Fibroblast of lung (primary cell): ENCODE results near the gene WNK2. TPM values are rescaled to one million over a fixed set of nuclear protein-coding genes. Genes with fewer than 3 reads are reported as not detected.

Experiments
- DNase-seq, 2 donors: peaks; one replicate each; pipeline versions ENCODE4 v3.0.0 to v3.0.0-alpha.2; 2010; ENCODE audit warnings: low read depth in 2 of 2
- H2AFZ ChIP-seq: 2 replicates; pipeline ENCODE4 v1.5.1; 2012; ENCODE audit warnings: low read length, control low read depth, inconsistent platforms
- H3K27ac ChIP-seq: 2 replicates; pipeline ENCODE4 v1.5.1; 2011; ENCODE audit warnings: low read length, control low read depth; ENCODE audit not compliant: insufficient read depth
- H3K27me3 ChIP-seq: 2 replicates; pipeline ENCODE4 v1.5.1; 2011; ENCODE audit warnings: mild to moderate bottlenecking, low read length; ENCODE audit not compliant: control insufficient read depth, insufficient read depth
- H3K36me3 ChIP-seq: 2 replicates; pipeline ENCODE4 v1.5.1; 2011; ENCODE audit warnings: low read length; ENCODE audit not compliant: control insufficient read depth, insufficient read depth
- H3K4me1 ChIP-seq: 2 replicates; pipeline ENCODE4 v1.5.1; 2011; ENCODE audit warnings: low read length; ENCODE audit not compliant: control insufficient read depth, insufficient read depth; ENCODE audit errors: extremely low read depth
- H3K4me2 ChIP-seq: 2 replicates; pipeline ENCODE4 v1.5.1; 2011; ENCODE audit warnings: low read length, control low read depth; ENCODE audit not compliant: insufficient read depth; ENCODE audit errors: extremely low read depth
- H3K4me3 ChIP-seq, 4 experiments: fragments of 200-600 bp in 1 of 4; sonication (generic) in 1 of 4; replicated peaks in 1 of 4; 2 replicates each; pipeline ENCODE4 v1.5.1; 2011 to 2016; ENCODE audit warnings: low read length in 4 of 4, low read depth in 3 of 4, mild to moderate bottlenecking in 3 of 4, control low read depth in 2 of 4, inconsistent platforms in 1 of 4, mixed read lengths in 1 of 4; ENCODE audit not compliant: insufficient read depth in 1 of 4; ENCODE audit errors: control extremely low read depth in 1 of 4
- H3K79me2 ChIP-seq: 2 replicates; pipeline ENCODE4 v1.5.1; 2012; ENCODE audit warnings: mild to moderate bottlenecking, low read length, inconsistent platforms; ENCODE audit not compliant: control insufficient read depth, insufficient read depth
- H3K9ac ChIP-seq: 2 replicates; pipeline ENCODE4 v1.5.1; 2011; ENCODE audit warnings: mild to moderate bottlenecking, low read length, control low read depth; ENCODE audit not compliant: insufficient read depth
- H3K9me3 ChIP-seq: 2 replicates; pipeline ENCODE4 v1.5.1; 2012; ENCODE audit warnings: low read depth, low read length; ENCODE audit not compliant: control insufficient read depth, insufficient read depth
- H4K20me1 ChIP-seq: 2 replicates; pipeline ENCODE4 v1.5.1; 2011; ENCODE audit warnings: low read length; ENCODE audit not compliant: control insufficient read depth, insufficient read depth; ENCODE audit errors: extremely low read depth
- EZH2 ChIP-seq: IDR thresholded peaks from 2 replicates; pipeline ENCODE4 v1.5.1; 2012; ENCODE audit warnings: low read length, control low read depth, mild to moderate bottlenecking; ENCODE audit errors: missing control alignments
- polyA plus RNA-seq, 2 donors: library from polyadenylated mRNA; depleted of rRNA in 1 of 2; stranded (reverse) in 1 of 2; unstranded in 1 of 2; fragments of >200 nt; gene quantifications; 2 replicates each; pipeline ENCODE4 v1.2.1, GENCODE V29; 2011 to 2012; ENCODE audit warnings: missing spikeins in 1 of 2
- total RNA-seq: library from RNA; depleted of rRNA; stranded (reverse); fragments of >200 nt; gene quantifications from 2 replicates; pipeline ENCODE4 v1.2.1, GENCODE V29; 2014
- TF ChIP-seq, protein P1 (sequence below), 2 donors: IDR thresholded peaks in 1 of 2; conservative IDR thresholded peaks in 1 of 2; 1 replicate in 1 of 2; 2 replicates in 1 of 2; pipeline ENCODE4 v1.5.1; 2011 to 2012; ENCODE audit warnings: low read length in 2 of 2, control low read depth in 1 of 2, inconsistent platforms in 1 of 2, low read depth in 1 of 2, mild to moderate bottlenecking in 1 of 2

WNK2 gene
- total and polyA plus RNA-seq, 2 donors (not counting 1 experiment from before 2014, with no cell fraction given), result not detected

DNA sequence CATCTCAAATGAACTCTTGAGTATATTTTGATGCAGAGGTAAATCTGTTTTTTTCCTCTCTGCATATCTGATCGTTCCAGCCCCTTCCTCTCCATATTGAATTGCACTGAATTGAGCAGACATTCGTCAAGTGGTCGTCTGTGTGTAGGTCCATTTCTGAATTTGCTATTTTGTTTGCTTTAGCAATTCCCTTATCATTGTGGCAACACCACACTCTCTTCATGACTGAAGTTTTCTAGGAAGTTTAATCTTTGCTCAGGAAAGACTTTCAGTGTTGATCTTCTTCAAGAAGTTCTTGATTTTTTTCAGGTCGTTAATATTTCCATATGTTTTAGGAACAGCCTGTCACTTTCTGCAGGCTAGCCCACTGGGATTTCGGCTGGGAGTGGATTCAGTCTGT lies 132.0 kb downstream of the WNK2 start:
- DNase-seq, result no peak

DNA sequence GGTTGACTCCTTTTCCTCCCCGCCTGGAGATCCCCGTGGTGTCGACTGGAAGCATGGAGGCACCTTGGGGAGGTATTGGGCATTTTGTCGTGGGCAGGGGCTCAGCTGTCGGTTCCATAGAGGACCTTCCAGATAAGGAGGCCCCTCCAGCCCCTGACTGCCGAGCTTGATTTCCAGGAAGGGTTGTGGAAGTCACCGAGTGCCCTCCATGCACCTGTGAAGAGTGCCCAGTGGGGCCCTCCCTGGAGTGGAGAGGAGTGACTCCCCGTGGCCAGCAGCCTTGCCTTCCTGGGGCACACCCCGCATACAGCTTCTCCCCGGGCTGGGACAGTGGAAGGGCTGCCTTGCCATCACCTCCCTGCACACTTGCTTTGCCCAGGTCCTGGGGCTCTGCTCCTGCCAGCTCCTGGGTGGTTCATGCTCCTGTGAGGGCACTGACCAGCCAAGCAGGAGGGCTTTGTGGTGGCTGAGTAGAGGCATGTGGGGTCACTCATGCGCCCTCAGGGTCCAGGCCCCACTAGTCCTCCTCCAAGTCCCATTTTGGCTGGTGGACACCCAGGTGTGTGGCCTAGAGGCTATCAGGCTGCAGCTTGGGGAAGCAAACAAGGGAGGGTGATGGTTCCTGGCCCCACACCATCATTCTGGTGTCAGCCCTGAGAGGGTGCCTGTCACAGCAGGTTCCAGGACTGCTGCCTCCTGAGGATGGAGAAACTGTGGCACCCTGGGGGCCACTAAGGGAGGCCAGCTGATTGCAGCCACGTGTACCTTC lies 133.0 kb downstream of the WNK2 start:
- Histone ChIP-seq H2AFZ (no peak overlapping the region), H3K4me3 (no peak overlapping the region), H3K4me1 (no peaks in the 10 kb centered on the region), H4K20me1 (no peaks in the 10 kb centered on the region), H3K79me2 (no peaks in the 10 kb centered on the region), H3K27me3 (peaks cover 2% of the 10 kb centered on the region), H3K36me3 (no peaks in the 10 kb centered on the region), H3K9ac (no peak overlapping the region), H3K4me2 (no peak overlapping the region), H3K27ac (no peak overlapping the region), H3K9me3 (no peaks in the 10 kb centered on the region)
- TF ChIP-seq EZH2, result no peak
- TF ChIP-seq, protein P1, sequence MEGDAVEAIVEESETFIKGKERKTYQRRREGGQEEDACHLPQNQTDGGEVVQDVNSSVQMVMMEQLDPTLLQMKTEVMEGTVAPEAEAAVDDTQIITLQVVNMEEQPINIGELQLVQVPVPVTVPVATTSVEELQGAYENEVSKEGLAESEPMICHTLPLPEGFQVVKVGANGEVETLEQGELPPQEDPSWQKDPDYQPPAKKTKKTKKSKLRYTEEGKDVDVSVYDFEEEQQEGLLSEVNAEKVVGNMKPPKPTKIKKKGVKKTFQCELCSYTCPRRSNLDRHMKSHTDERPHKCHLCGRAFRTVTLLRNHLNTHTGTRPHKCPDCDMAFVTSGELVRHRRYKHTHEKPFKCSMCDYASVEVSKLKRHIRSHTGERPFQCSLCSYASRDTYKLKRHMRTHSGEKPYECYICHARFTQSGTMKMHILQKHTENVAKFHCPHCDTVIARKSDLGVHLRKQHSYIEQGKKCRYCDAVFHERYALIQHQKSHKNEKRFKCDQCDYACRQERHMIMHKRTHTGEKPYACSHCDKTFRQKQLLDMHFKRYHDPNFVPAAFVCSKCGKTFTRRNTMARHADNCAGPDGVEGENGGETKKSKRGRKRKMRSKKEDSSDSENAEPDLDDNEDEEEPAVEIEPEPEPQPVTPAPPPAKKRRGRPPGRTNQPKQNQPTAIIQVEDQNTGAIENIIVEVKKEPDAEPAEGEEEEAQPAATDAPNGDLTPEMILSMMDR (conservative IDR thresholded peaks at IDR 0.05 in 1 of 2, IDR thresholded peaks at IDR 0.05 in 1 of 2; ENCODE audit: low read depth in 1 of 2, low read length in 2 of 2), result no peak
- DNase-seq, result no peak

More for the DNA sequence above, 132.0 kb downstream of the WNK2 start:
- no peaks in the 10 kb centered on the region for H3K36me3 ChIP-seq
- H3K27me3 ChIP-seq, result peaks cover 2% of the 10 kb centered on the region
- H3K27ac ChIP-seq, result no peak overlapping the region
- no peaks in the 10 kb centered on the region for H4K20me1 ChIP-seq
- H2AFZ ChIP-seq, result no peak overlapping the region
- no peaks in the 10 kb centered on the region for H3K79me2 ChIP-seq
- no peak overlapping the region for H3K4me2 ChIP-seq
- no peak overlapping the region for H3K4me3 ChIP-seq
- H3K9me3 ChIP-seq, result no peaks in the 10 kb centered on the region
- H3K4me1 ChIP-seq, result no peaks in the 10 kb centered on the region
- TF ChIP-seq, protein P1 (conservative IDR thresholded peaks at IDR 0.05 in 1 of 2, IDR thresholded peaks at IDR 0.05 in 1 of 2; ENCODE audit: low read depth in 1 of 2, low read length in 2 of 2), result no peak
- no peak for TF ChIP-seq EZH2
- H3K9ac ChIP-seq, result no peak overlapping the region

DNA sequence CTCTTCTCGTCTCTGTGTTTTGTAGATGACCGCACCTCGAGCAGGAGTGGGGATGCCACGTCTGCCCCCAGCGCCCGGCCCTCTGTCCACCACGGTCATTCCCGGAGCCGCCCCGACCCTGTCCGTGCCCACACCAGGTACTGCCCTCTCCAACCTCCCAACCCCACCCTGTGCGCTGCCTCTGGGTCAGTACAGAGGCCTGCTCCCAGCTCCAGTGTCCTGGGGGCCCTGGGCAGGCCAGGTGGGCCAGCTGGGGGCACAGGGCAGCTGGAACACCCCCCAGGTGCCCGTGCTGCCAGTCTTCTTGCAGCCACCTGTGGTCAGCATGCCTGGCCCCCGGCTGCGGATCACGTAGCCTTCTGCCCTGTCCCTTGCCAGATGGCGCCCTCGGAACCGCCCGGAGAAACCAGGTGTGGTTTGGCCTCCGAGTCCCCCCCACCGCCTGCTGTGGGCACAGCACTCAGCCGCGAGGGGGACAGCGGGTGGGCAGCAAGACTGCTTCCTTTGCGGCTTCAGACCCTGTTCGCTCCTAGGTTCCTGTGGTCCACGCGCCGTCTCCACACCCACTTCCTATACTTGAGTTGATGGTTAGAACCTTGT lies 133.7 kb downstream of the WNK2 start:
- DNase-seq, result no peak
- Histone ChIP-seq H3K27ac (no peak overlapping the region), H3K4me3 (no peak overlapping the region), H2AFZ (no peak overlapping the region), H3K27me3 (peaks cover 2% of the 10 kb centered on the region), H3K36me3 (no peaks in the 10 kb centered on the region), H3K4me1 (no peaks in the 10 kb centered on the region), H3K79me2 (no peaks in the 10 kb centered on the region), H3K9ac (no peak overlapping the region), H3K4me2 (no peak overlapping the region), H3K9me3 (no peaks in the 10 kb centered on the region), H4K20me1 (no peaks in the 10 kb centered on the region)
- TF ChIP-seq, protein P1 (conservative IDR thresholded peaks at IDR 0.05 in 1 of 2, IDR thresholded peaks at IDR 0.05 in 1 of 2; ENCODE audit: low read depth in 1 of 2, low read length in 2 of 2), result no peak
- TF ChIP-seq EZH2, result no peak
